Activated naive CD8-positive, alpha-beta T cell treated with anti-CD3 and anti-CD28 coated beads for 36 hours (primary cell): ENCODE results near the gene MMUT. TPM values are rescaled to one million over a fixed set of nuclear protein-coding genes. Genes with fewer than 3 reads are reported as not detected.
"Not testable (repeated sequence)": the region's sequence is repeated elsewhere in the genome, so short reads cannot be mapped to it uniquely, and the experiment has no call there.

ENCODE experiments used
- DNase-seq: peaks from one replicate; pipeline ENCODE4 v3.0.0; 2021
- H3K27ac Mint-ChIP-seq: one replicate; pipeline ENCODE4 v1.8.0; 2022; ENCODE audit warnings: mild to moderate bottlenecking, moderate library complexity, mixed read lengths
- H3K27me3 Mint-ChIP-seq: one replicate; pipeline ENCODE4 v1.8.0; 2022; ENCODE audit warnings: mild to moderate bottlenecking, mixed read lengths
- H3K36me3 Mint-ChIP-seq: one replicate; pipeline ENCODE4 v1.8.0; 2021; ENCODE audit warnings: mild to moderate bottlenecking, mixed read lengths
- H3K4me1 Mint-ChIP-seq: one replicate; pipeline ENCODE4 v1.8.0; 2021; ENCODE audit warnings: mixed read lengths
- H3K4me3 Mint-ChIP-seq: one replicate; pipeline ENCODE4 v1.8.0; 2022; ENCODE audit warnings: mild to moderate bottlenecking, moderate library complexity, mixed read lengths
- H3K9me3 Mint-ChIP-seq: one replicate; pipeline ENCODE4 v1.8.0; 2022; ENCODE audit warnings: mixed read lengths
- total RNA-seq, 2 experiments: library from RNA; stranded (reverse); gene quantifications; one replicate each; pipeline ENCODE4 v1.2.3, GENCODE V29; 2021

Gene MMUT
- total RNA-seq, 2 experiments from 2014 or later: 11.3 to 11.5 TPM

GRCh38 chr6:49462599-49462926, 490 bp downstream of the MMUT start:
- H3K27me3 Mint-ChIP-seq: no peaks in the 10 kb centered on the region
- peaks cover 4% of the 10 kb centered on the region for H3K36me3 Mint-ChIP-seq
- no peaks in the 10 kb centered on the region for H3K9me3 Mint-ChIP-seq
- H3K27ac Mint-ChIP-seq: peak overlapping the region; percentile 95
- H3K4me3 Mint-ChIP-seq: peak overlapping the region; percentile 98
- no peak for DNase-seq
- H3K4me1 Mint-ChIP-seq: peaks cover 25% of the 10 kb centered on the region

GRCh38 chr6:49462071-49462470, 982 bp downstream of the MMUT start:
- DNase-seq: no peak
- Mint-ChIP-seq H3K9me3 (no peaks in the 10 kb centered on the region), H3K27me3 (no peaks in the 10 kb centered on the region), H3K36me3 (peaks cover 4% of the 10 kb centered on the region), H3K4me1 (peaks cover 25% of the 10 kb centered on the region), H3K27ac (peak overlapping the region; percentile 95), H3K4me3 (peak overlapping the region; percentile 98)

- no peak overlapping the region for H3K4me3 Mint-ChIP-seq
- no peak overlapping the region for H3K27ac Mint-ChIP-seq
- H3K9me3 Mint-ChIP-seq: no peaks in the 10 kb centered on the region
- no peaks in the 10 kb centered on the region for H3K27me3 Mint-ChIP-seq
- H3K36me3 Mint-ChIP-seq: no peaks in the 10 kb centered on the region
- H3K4me1 Mint-ChIP-seq: peaks cover 15% of the 10 kb centered on the region
- no peak for DNase-seq
These were observed 5.3 kb downstream of the MMUT start for GRCh38 chr6:49457771-49458170.

GRCh38 chr6:49454787-49455709, 8.0 kb downstream of the MMUT start:
- DNase-seq: no peak
- no peaks in the 10 kb centered on the region for H3K36me3 Mint-ChIP-seq
- H3K4me1 Mint-ChIP-seq: peaks cover 7% of the 10 kb centered on the region
- no peaks in the 10 kb centered on the region for H3K9me3 Mint-ChIP-seq
- no peak overlapping the region for H3K27ac Mint-ChIP-seq
- H3K27me3 Mint-ChIP-seq: no peaks in the 10 kb centered on the region
- no peak overlapping the region for H3K4me3 Mint-ChIP-seq

- Mint-ChIP-seq H3K36me3 (no peaks in the 10 kb centered on the region), H3K27me3 (no peaks in the 10 kb centered on the region), H3K27ac (no peak overlapping the region), H3K9me3 (no peaks in the 10 kb centered on the region), H3K4me1 (peaks cover 7% of the 10 kb centered on the region), H3K4me3 (no peak overlapping the region)
- no peak for DNase-seq
These were observed 9.8 kb downstream of the MMUT start for GRCh38 chr6:49453221-49453620.

- DNase-seq: no peak
- H3K9me3 Mint-ChIP-seq: no peaks in the 10 kb centered on the region
- no peaks in the 10 kb centered on the region for H3K27me3 Mint-ChIP-seq
- peaks cover 14% of the 10 kb centered on the region for H3K36me3 Mint-ChIP-seq
- no peak overlapping the region for H3K4me3 Mint-ChIP-seq
- H3K4me1 Mint-ChIP-seq: no peaks in the 10 kb centered on the region
- no peak overlapping the region for H3K27ac Mint-ChIP-seq
These were observed 32.2 kb downstream of the MMUT start for GRCh38 chr6:49430866-49431265.

GRCh38 chr6:49430187-49430586, 32.9 kb downstream of the MMUT start:
- no peak for DNase-seq
- Mint-ChIP-seq H3K4me3 (no peak overlapping the region), H3K27ac (no peak overlapping the region), H3K4me1 (no peaks in the 10 kb centered on the region), H3K9me3 (no peaks in the 10 kb centered on the region), H3K27me3 (no peaks in the 10 kb centered on the region), H3K36me3 (peaks cover 14% of the 10 kb centered on the region)

GRCh38 chr6:49423817-49424216, 39.2 kb downstream of the MMUT start:
- H3K9me3 Mint-ChIP-seq: no peaks in the 10 kb centered on the region
- peaks cover 6% of the 10 kb centered on the region for H3K36me3 Mint-ChIP-seq
- H3K4me1 Mint-ChIP-seq: no peaks in the 10 kb centered on the region
- H3K4me3 Mint-ChIP-seq: no peak overlapping the region
- DNase-seq: no peak
- H3K27ac Mint-ChIP-seq: no peak overlapping the region
- no peaks in the 10 kb centered on the region for H3K27me3 Mint-ChIP-seq

- DNase-seq: no peak
- Mint-ChIP-seq H3K4me3 (no peak overlapping the region), H3K4me1 (no peaks in the 10 kb centered on the region), H3K27ac (no peak overlapping the region), H3K36me3 (no peaks in the 10 kb centered on the region), H3K9me3 (no peaks in the 10 kb centered on the region), H3K27me3 (peaks cover 4% of the 10 kb centered on the region)
These were observed 46.9 kb downstream of the MMUT start for GRCh38 chr6:49416195-49416594.

GRCh38 chr6:49415358-49415757, 47.7 kb downstream of the MMUT start:
- peaks cover 4% of the 10 kb centered on the region for H3K27me3 Mint-ChIP-seq
- no peaks in the 10 kb centered on the region for H3K4me1 Mint-ChIP-seq
- no peak for DNase-seq
- no peak overlapping the region for H3K27ac Mint-ChIP-seq
- no peaks in the 10 kb centered on the region for H3K36me3 Mint-ChIP-seq
- no peak overlapping the region for H3K4me3 Mint-ChIP-seq
- no peaks in the 10 kb centered on the region for H3K9me3 Mint-ChIP-seq

GRCh38 chr6:49410564-49410963, 52.5 kb downstream of the MMUT start:
- peaks cover 9% of the 10 kb centered on the region for H3K27me3 Mint-ChIP-seq
- H3K4me1 Mint-ChIP-seq: no peaks in the 10 kb centered on the region
- H3K4me3 Mint-ChIP-seq: no peak overlapping the region
- DNase-seq: no peak
- H3K36me3 Mint-ChIP-seq: no peaks in the 10 kb centered on the region
- no peaks in the 10 kb centered on the region for H3K9me3 Mint-ChIP-seq
- no peak overlapping the region for H3K27ac Mint-ChIP-seq

- H3K36me3 Mint-ChIP-seq: no peaks in the 10 kb centered on the region
- DNase-seq: peak; percentile 25
- no peak overlapping the region for H3K27ac Mint-ChIP-seq
- H3K4me3 Mint-ChIP-seq: no peak overlapping the region
- peaks cover 9% of the 10 kb centered on the region for H3K27me3 Mint-ChIP-seq
- H3K9me3 Mint-ChIP-seq: no peaks in the 10 kb centered on the region
- H3K4me1 Mint-ChIP-seq: no peaks in the 10 kb centered on the region
These were observed 53.0 kb downstream of the MMUT start for GRCh38 chr6:49409951-49410542.

- H3K9me3 Mint-ChIP-seq: no peaks in the 10 kb centered on the region
- no peaks in the 10 kb centered on the region for H3K36me3 Mint-ChIP-seq
- no peak overlapping the region for H3K27ac Mint-ChIP-seq
- H3K4me1 Mint-ChIP-seq: no peaks in the 10 kb centered on the region
- H3K4me3 Mint-ChIP-seq: no peak overlapping the region
- peaks cover 6% of the 10 kb centered on the region for H3K27me3 Mint-ChIP-seq
- DNase-seq: no peak
These were observed 56.6 kb downstream of the MMUT start for GRCh38 chr6:49406250-49406970.

GRCh38 chr6:49401063-49401462, 62.0 kb downstream of the MMUT start:
- H3K9me3 Mint-ChIP-seq: no peaks in the 10 kb centered on the region
- no peak overlapping the region for H3K4me3 Mint-ChIP-seq
- H3K27me3 Mint-ChIP-seq: peaks cover 6% of the 10 kb centered on the region
- no peaks in the 10 kb centered on the region for H3K36me3 Mint-ChIP-seq
- no peak overlapping the region for H3K27ac Mint-ChIP-seq
- DNase-seq: no peak
- no peaks in the 10 kb centered on the region for H3K4me1 Mint-ChIP-seq

GRCh38 chr6:49386667-49387508, 76.2 kb downstream of the MMUT start:
- H3K4me3 Mint-ChIP-seq, H3K9me3 Mint-ChIP-seq, H3K4me1 Mint-ChIP-seq, DNase-seq, H3K36me3 Mint-ChIP-seq, H3K27ac Mint-ChIP-seq, H3K27me3 Mint-ChIP-seq: not testable (repeated sequence)
